KMS-11 (cell line): ENCODE measurements around the gene EEF1AKMT1.
A peak's percentile ranks its signal among the peaks of the same experiment; 100 is the strongest.

Experiments
- H2AFZ ChIP-seq: fragments of 200-600 bp; sonication (generic); 2 replicates; pipeline ENCODE4 v1.6.1; 2016; ENCODE audit warnings: antibody characterized with exemption, mixed run types, low read depth
- H3K27ac ChIP-seq: fragments of 200-600 bp; sonication (generic); 2 replicates; pipeline ENCODE4 v1.6.1; 2016; ENCODE audit warnings: mild to moderate bottlenecking, mixed run types
- H3K27me3 ChIP-seq: fragments of 200-600 bp; sonication (generic); 2 replicates; pipeline ENCODE4 v1.6.1; 2017; ENCODE audit warnings: mild to moderate bottlenecking, low read depth, mixed run types, moderate library complexity; ENCODE audit not compliant: insufficient read depth
- H3K36me3 ChIP-seq: fragments of 200-600 bp; sonication (generic); 2 replicates; pipeline ENCODE4 v1.6.1; 2017; ENCODE audit warnings: mild to moderate bottlenecking, mixed run types; ENCODE audit not compliant: insufficient read depth
- H3K4me1 ChIP-seq: fragments of 200-600 bp; sonication (generic); 2 replicates; pipeline ENCODE4 v1.6.1; 2016; ENCODE audit warnings: mild to moderate bottlenecking, low read depth, mixed run types; ENCODE audit not compliant: poor library complexity, severe bottlenecking
- H3K4me2 ChIP-seq: fragments of 200-600 bp; sonication (generic); 2 replicates; pipeline ENCODE4 v1.7.0; 2016; ENCODE audit warnings: mild to moderate bottlenecking, mixed run types
- H3K4me3 ChIP-seq: fragments of 200-600 bp; sonication (generic); IDR thresholded peaks from 2 replicates; pipeline ENCODE4 v1.6.1; 2017; ENCODE audit warnings: low read depth, low read length, mixed read lengths; ENCODE audit not compliant: insufficient read depth
- H3K79me2 ChIP-seq: fragments of 200-600 bp; sonication (generic); 2 replicates; pipeline ENCODE4 v1.6.1; 2016; ENCODE audit warnings: low read depth, mixed run types; ENCODE audit not compliant: insufficient read depth
- H3K9ac ChIP-seq: fragments of 200-600 bp; sonication (generic); 2 replicates; pipeline ENCODE4 v1.6.1; 2016; ENCODE audit warnings: mild to moderate bottlenecking, mixed run types
- H4K20me1 ChIP-seq: fragments of 200-600 bp; sonication (generic); 2 replicates; pipeline ENCODE4 v1.6.1; 2016; ENCODE audit warnings: mild to moderate bottlenecking, mixed run types; ENCODE audit not compliant: insufficient read depth
- TF ChIP-seq, protein P1 (sequence below): fragments of 200-600 bp; sonication (generic); conservative IDR thresholded peaks from 2 replicates; pipeline ENCODE4 v1.6.1; 2017; ENCODE audit warnings: low read depth, mild to moderate bottlenecking, antibody characterized with exemption, low read length, moderate library complexity, mixed read lengths

EEF1AKMT1 gene

DNA sequence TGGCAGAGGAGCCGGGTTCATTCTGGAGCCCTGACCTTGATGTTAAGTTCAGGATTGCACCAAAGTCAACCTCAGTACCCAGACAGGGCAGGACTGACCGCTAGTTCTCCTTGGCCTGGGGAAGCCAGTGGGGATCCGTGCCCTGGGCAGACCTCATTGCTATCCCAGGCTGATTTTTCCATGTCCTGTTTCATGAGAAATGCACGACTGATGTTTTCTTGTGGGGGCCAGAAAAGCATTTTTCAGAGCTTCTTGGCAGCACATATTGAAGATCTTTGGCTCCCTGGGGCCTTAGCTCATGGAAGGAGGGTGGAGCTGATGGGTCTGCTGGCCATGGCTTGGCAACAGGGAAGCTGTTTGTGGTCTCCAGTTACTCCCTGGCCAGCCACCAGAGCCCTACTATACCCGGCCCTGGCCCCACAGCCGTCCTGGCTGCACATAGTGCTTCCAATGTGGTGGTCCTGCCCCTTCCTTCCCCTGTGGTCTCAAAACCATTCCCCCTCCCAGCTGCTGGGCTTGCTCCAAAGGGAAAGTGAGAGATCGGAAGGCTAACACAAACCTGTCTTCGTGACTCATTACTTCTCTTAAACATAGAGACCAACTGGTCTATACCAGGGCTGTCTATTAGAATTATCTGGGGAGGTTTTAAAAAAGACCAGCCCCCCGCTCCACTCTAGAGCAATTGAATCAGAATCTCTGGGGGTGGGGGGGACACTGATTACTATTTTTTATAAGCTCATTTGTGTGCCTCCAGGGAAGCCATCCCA is 59.0 kb downstream of the EEF1AKMT1 start:
- Histone ChIP-seq H3K4me3 (no peak overlapping the region), H3K79me2 (no peaks in the 10 kb centered on the region), H3K4me2 (no peak overlapping the region), H3K4me1 (no peaks in the 10 kb centered on the region), H3K27me3 (no peaks in the 10 kb centered on the region), H3K36me3 (no peaks in the 10 kb centered on the region), H3K27ac (no peak overlapping the region), H2AFZ (no peak overlapping the region), H4K20me1 (no peaks in the 10 kb centered on the region), H3K9ac (no peak overlapping the region)
- TF ChIP-seq, protein P1, sequence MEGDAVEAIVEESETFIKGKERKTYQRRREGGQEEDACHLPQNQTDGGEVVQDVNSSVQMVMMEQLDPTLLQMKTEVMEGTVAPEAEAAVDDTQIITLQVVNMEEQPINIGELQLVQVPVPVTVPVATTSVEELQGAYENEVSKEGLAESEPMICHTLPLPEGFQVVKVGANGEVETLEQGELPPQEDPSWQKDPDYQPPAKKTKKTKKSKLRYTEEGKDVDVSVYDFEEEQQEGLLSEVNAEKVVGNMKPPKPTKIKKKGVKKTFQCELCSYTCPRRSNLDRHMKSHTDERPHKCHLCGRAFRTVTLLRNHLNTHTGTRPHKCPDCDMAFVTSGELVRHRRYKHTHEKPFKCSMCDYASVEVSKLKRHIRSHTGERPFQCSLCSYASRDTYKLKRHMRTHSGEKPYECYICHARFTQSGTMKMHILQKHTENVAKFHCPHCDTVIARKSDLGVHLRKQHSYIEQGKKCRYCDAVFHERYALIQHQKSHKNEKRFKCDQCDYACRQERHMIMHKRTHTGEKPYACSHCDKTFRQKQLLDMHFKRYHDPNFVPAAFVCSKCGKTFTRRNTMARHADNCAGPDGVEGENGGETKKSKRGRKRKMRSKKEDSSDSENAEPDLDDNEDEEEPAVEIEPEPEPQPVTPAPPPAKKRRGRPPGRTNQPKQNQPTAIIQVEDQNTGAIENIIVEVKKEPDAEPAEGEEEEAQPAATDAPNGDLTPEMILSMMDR = no peak

DNA sequence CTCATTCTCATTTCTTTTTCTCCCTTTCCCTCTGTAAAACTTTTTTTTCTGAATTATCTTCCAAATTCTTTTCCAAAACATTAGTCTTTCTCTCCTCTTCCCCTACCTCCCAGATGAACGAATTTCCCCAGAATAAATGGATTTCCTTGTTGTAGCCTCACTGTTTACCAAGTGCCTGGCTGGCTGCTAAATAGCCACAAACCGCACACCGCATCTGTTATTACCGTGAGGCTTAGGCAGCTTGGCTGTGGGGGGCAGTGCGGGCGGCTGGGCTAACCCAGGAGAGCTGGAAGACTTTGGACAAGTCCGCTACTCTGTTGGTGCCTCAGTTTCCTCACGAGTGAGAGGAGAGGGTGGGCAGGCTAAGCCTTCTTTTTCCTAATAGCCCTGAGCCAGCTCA is 59.6 kb downstream of the EEF1AKMT1 start:
- H3K27ac ChIP-seq = no peak overlapping the region
- no peak overlapping the region for H3K9ac ChIP-seq
- no peaks in the 10 kb centered on the region for H4K20me1 ChIP-seq
- no peaks in the 10 kb centered on the region for H3K27me3 ChIP-seq
- H3K4me2 ChIP-seq = no peak overlapping the region
- H3K4me1 ChIP-seq = no peaks in the 10 kb centered on the region
- no peak overlapping the region for H3K4me3 ChIP-seq
- no peaks in the 10 kb centered on the region for H3K36me3 ChIP-seq
- TF ChIP-seq, protein P1 = no peak
- no peaks in the 10 kb centered on the region for H3K79me2 ChIP-seq
- H2AFZ ChIP-seq = no peak overlapping the region

DNA sequence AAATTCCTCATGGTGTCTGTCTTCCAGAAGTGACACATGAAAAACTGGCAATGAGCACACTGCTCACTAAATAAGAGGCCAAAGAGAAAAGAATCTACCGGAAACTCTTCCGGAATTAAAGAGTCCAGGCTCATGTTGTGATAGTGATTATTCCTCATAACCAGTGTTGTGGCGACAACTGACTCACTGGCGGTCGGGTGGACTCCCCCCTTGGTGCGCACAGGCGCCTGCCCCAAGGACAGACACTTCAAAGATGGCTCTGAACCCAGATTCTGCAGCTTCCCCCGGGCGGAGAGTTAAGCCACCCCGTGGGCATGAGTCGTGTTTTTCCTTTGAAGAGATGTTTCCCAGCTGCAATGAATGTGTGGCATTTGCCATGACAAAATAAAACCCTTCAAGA is 60.0 kb downstream of the EEF1AKMT1 start:
- TF ChIP-seq, protein P1 = no peak
- Histone ChIP-seq H3K27ac (no peak overlapping the region), H3K27me3 (no peaks in the 10 kb centered on the region), H3K4me3 (no peak overlapping the region), H4K20me1 (no peaks in the 10 kb centered on the region), H3K36me3 (no peaks in the 10 kb centered on the region), H3K9ac (no peak overlapping the region), H3K4me1 (no peaks in the 10 kb centered on the region), H2AFZ (no peak overlapping the region), H3K79me2 (no peaks in the 10 kb centered on the region), H3K4me2 (no peak overlapping the region)

DNA sequence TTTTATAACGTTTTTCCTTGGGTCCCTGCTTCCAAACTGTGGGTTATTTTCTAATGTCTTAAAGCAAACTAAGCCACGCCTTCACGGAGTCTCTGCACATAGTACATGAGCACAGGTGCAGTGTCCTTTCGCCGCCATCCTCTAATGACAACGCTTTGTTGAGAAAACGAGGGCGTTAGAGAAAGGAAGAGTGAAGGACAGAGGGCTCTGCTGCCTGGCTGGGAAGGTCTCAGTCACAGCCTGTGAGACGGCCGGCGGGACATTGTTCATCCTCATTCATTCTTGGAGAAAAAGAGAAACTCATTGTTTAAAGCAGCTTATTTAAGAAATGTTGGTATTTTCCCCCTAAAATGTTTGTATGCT is 60.8 kb downstream of the EEF1AKMT1 start:
- Histone ChIP-seq H3K79me2 (no peaks in the 10 kb centered on the region), H3K9ac (no peak overlapping the region), H2AFZ (peak overlapping the region; percentile 50), H3K4me3 (no peak overlapping the region), H3K27me3 (no peaks in the 10 kb centered on the region), H3K36me3 (no peaks in the 10 kb centered on the region), H3K4me1 (no peaks in the 10 kb centered on the region), H4K20me1 (no peaks in the 10 kb centered on the region), H3K4me2 (peak overlapping the region; percentile 25; the same call in 1 of the 2 replicates), H3K27ac (no peak overlapping the region)
- TF ChIP-seq, protein P1 = no peak
